NOMO-1 (cell line): ENCODE measurements around the gene ZNHIT3.
"Not testable (repeated sequence)": the region's sequence is repeated elsewhere in the genome, so short reads cannot be mapped to it uniquely, and the experiment has no call there.

Source experiments
- DNase-seq, 2 experiments: peaks; one replicate each; lab custom pipeline; 2025; ENCODE audit not compliant: unreplicated experiment in 2 of 2; lab: John Stamatoyannopoulos, UW

The ZNHIT3 gene

GRCh38 chr17:36482611-36483504, 3.6 kb upstream of the ZNHIT3 start:
- DNase-seq: peak; percentile 76 to 82

- DNase-seq: not testable (repeated sequence)
These were observed 2.5 kb upstream of the ZNHIT3 start for GRCh38 chr17:36484021-36484420.

GRCh38 chr17:36485027-36485426, 1.5 kb upstream of the ZNHIT3 start:
- no peak for DNase-seq

GRCh38 chr17:36485805-36486203, 677 bp upstream of the ZNHIT3 start:
- no peak for DNase-seq

GRCh38 chr17:36493956-36494355, 7.5 kb downstream of the ZNHIT3 start:
- DNase-seq: no peak

- DNase-seq: no peak
These were observed 8.2 kb downstream of the ZNHIT3 start for GRCh38 chr17:36494674-36495073.

- DNase-seq: no peak
These were observed 8.6 kb downstream of the ZNHIT3 start for GRCh38 chr17:36495076-36495578.

GRCh38 chr17:36496018-36496789, 9.7 kb downstream of the ZNHIT3 start:
- DNase-seq: no peak

- no peak for DNase-seq
These were observed 11.7 kb downstream of the ZNHIT3 start for GRCh38 chr17:36498155-36498554.

GRCh38 chr17:36498560-36499300, 12.2 kb downstream of the ZNHIT3 start:
- DNase-seq: no peak

GRCh38 chr17:36500745-36501225, 14.3 kb downstream of the ZNHIT3 start:
- DNase-seq: no peak

- DNase-seq: no peak
These were observed 14.9 kb downstream of the ZNHIT3 start for GRCh38 chr17:36501351-36501750.

- DNase-seq: no peak
These were observed 15.5 kb downstream of the ZNHIT3 start for GRCh38 chr17:36501963-36502362.

GRCh38 chr17:36503456-36504155, 17.1 kb downstream of the ZNHIT3 start:
- no peak for DNase-seq

GRCh38 chr17:36504156-36504545, 17.7 kb downstream of the ZNHIT3 start:
- no peak for DNase-seq

GRCh38 chr17:36505171-36505570, 18.7 kb downstream of the ZNHIT3 start:
- DNase-seq: no peak

- DNase-seq: no peak
These were observed 19.9 kb downstream of the ZNHIT3 start for GRCh38 chr17:36506249-36506826.

- no peak for DNase-seq
These were observed 20.4 kb downstream of the ZNHIT3 start for GRCh38 chr17:36506831-36507230.

GRCh38 chr17:36507266-36507665, 20.8 kb downstream of the ZNHIT3 start:
- DNase-seq: no peak

GRCh38 chr17:36508439-36508838, 22.0 kb downstream of the ZNHIT3 start:
- not testable (repeated sequence) for DNase-seq
